Breast epithelium (tissue), 4 donors: ENCODE measurements around the gene FAIM2. TPM values are rescaled to one million over a fixed set of nuclear protein-coding genes. Genes with fewer than 3 reads are reported as not detected.

ENCODE experiments used
- DNase-seq, 2 donors: peaks; one replicate each; pipeline ENCODE4 v3.0.0-alpha.2; 2019; ENCODE audit warnings: low spot score in 2 of 2
- H3K27ac ChIP-seq, 2 donors: fragments of 200-600 bp; sonication (generic) in 1 of 2; one replicate each; pipeline ENCODE4 v1.5.1; 2016 to 2019; ENCODE audit warnings: mild to moderate bottlenecking in 1 of 2
- H3K27me3 ChIP-seq, 2 donors: fragments of 200-600 bp; sonication (generic) in 1 of 2; one replicate each; pipeline versions ENCODE4 v1.5.1 to v1.6.0; 2017 to 2019; ENCODE audit warnings: control low read depth in 1 of 2, mild to moderate bottlenecking in 1 of 2
- H3K36me3 ChIP-seq: fragments of 200-600 bp; one replicate; pipeline ENCODE4 v1.5.1; 2019
- H3K4me1 ChIP-seq, 2 donors: fragments of 200-600 bp; sonication (generic); one replicate each; pipeline ENCODE4 v1.5.1; 2016 to 2019; ENCODE audit warnings: control low read depth in 1 of 2
- H3K4me3 ChIP-seq, 3 donors: fragments of 200-600 bp; sonication (generic); 1 replicate in 2 of 3; 2 replicates in 1 of 3; pipeline ENCODE4 v1.5.1; 2016 to 2019; ENCODE audit warnings: mild to moderate bottlenecking in 3 of 3, moderate library complexity in 2 of 3
- H3K9me3 ChIP-seq, 2 donors: fragments of 200-600 bp; sonication (generic) in 1 of 2; one replicate each; pipeline ENCODE4 v1.5.1; 2016 to 2019; ENCODE audit warnings: control low read depth in 1 of 2
- CTCF ChIP-seq, 3 donors: fragments of 450-650 bp; IDR thresholded peaks; one replicate each; pipeline ENCODE4 v1.5.1; 2016 to 2017; ENCODE audit warnings: antibody characterized with exemption in 3 of 3, mild to moderate bottlenecking in 3 of 3, moderate library complexity in 3 of 3
- POLR2A ChIP-seq: fragments of 450-650 bp; IDR thresholded peaks from one replicate; pipeline ENCODE4 v1.6.1; 2016; ENCODE audit warnings: antibody characterized with exemption, mild to moderate bottlenecking, moderate library complexity
- POLR2AphosphoS5 ChIP-seq, 3 donors: sonication (generic); formaldehyde crosslinking; IDR thresholded peaks; one replicate each; pipeline ENCODE4 v1.6.1; 2017; ENCODE audit warnings: antibody characterized with exemption in 3 of 3
- intact Hi-C: fragments of 100-400 bp; cut with DNase I; formaldehyde crosslinking; loops from one replicate; pipeline ENCODE4 v1.15.1; 2023; ENCODE audit warnings: low total_unique reads
- total RNA-seq, 3 donors: library from RNA; depleted of rRNA; stranded (reverse); fragments of >200 nt; gene quantifications; one replicate each; pipeline ENCODE4 v1.1.0, GENCODE V29; 2016

FAIM2 gene
- total RNA-seq, 3 donors from 2014 or later = 0.64 to 1.9 (median 1.3) TPM

- intact Hi-C loops = no loop called here
- Histone ChIP-seq H3K36me3 (no peaks in the 10 kb centered on the region), H3K4me3 (no peak overlapping the region), H3K27ac (no peak overlapping the region), H3K27me3 (peaks cover 0 to 5% of the 10 kb centered on the region in 2 donors), H3K4me1 (no peaks in the 10 kb centered on the region), H3K9me3 (no peaks in the 10 kb centered on the region)
- DNase-seq = no peak
- no peak for TF ChIP-seq POLR2AphosphoS5 (IDR thresholded peaks at IDR 0.05)
- TF ChIP-seq CTCF (IDR thresholded peaks at IDR 0.05) = no peak
- TF ChIP-seq POLR2A = no peak
These were observed 2.1 kb upstream of the FAIM2 start for GRCh38 chr12:49905718-49906314.

GRCh38 chr12:49904601-49905000 lies 901 bp upstream of the FAIM2 start:
- no peak overlapping the region for H3K4me3 ChIP-seq
- no peaks in the 10 kb centered on the region for H3K36me3 ChIP-seq
- H3K4me1 ChIP-seq = no peaks in the 10 kb centered on the region
- no peak for TF ChIP-seq POLR2A
- TF ChIP-seq CTCF (IDR thresholded peaks at IDR 0.05) = no peak
- no peak for TF ChIP-seq POLR2AphosphoS5 (IDR thresholded peaks at IDR 0.05)
- H3K27me3 ChIP-seq = peaks cover 0 to 5% of the 10 kb centered on the region in 2 donors
- H3K27ac ChIP-seq = peak overlapping the region in 1 of 2 donors; percentile 74
- no peaks in the 10 kb centered on the region for H3K9me3 ChIP-seq
- no peak for DNase-seq
- intact Hi-C loops = no loop called here

DNA sequence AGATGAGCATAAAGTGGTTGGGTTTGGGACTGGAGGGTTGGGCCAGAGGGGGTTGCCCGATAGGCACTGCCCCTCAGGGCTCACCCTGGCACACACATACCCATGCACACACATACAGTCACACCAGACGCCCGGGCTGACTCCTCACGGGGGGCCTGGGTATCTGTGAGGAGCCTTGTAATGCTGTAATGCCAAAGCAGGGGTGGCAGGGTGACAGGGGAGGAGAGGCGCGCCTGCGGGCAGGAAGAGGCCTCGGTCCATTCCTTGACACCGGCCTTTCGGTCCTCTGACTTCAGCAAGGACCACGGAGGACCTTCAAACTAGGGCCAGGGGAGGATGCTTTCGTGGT lies 375 bp downstream of the FAIM2 start:
- no peak for DNase-seq

DNA sequence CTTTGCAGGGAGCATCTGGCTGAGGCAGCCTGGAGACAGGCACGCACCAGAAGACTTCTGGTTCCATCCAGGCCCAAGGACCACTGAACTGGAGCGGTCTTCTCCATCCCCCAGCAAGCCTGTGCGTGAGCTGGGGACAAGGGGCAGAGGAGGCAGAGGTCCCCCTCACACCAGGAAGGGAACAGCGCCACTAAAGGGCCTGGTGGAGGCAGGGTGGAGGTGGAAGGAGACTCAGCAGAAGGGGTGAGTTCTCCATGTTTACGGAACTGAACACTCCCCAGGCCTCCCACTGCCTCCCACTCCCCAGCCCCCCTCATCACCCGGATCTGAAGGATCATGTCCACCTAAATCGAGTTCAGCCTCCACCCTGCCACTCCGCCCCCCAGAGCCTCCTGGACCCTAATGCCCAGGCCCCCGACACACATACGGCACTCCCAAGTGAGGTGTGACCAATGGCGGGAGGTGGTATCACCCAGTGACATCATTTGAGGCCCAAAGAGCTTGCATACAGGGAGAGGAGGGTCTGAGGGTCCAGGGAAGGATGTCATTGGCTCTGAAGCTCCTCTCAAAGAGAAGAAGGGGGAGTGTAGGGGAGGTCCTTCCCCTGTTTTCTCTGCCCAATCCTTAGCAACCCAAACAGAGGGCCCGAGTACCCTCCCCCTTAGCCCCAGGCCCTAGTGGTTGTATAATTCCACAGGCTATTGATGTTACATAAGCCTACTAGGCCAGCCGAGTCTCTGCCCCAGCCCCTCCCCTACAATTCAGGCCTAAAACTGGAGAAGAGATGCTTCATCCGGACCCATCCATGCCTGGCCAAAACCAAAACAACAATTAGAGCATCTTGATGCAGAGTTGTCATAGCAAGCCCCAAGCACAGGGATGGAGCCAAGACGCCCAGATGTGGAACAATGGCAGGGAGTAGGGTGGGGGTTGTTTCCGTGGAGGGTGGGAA lies 1.0 kb downstream of the FAIM2 start:
- DNase-seq = no peak

More for the DNA sequence above, 375 bp downstream of the FAIM2 start:
- Histone ChIP-seq H3K36me3 (no peaks in the 10 kb centered on the region), H3K27ac (peak overlapping the region in 1 of 2 donors; percentile 74), H3K27me3 (peaks cover 0 to 5% of the 10 kb centered on the region in 2 donors), H3K4me3 (peak overlapping the region in 2 of 3 donors; percentile 49 to 72), H3K9me3 (no peaks in the 10 kb centered on the region), H3K4me1 (no peaks in the 10 kb centered on the region)
- intact Hi-C loops = no loop called here
- TF ChIP-seq CTCF (IDR thresholded peaks at IDR 0.05) (no peak), POLR2AphosphoS5 (IDR thresholded peaks at IDR 0.05) (no peak), POLR2A (no peak)

More for the DNA sequence above, 1.0 kb downstream of the FAIM2 start:
- Histone ChIP-seq H3K9me3 (no peaks in the 10 kb centered on the region), H3K36me3 (no peaks in the 10 kb centered on the region), H3K27me3 (peaks cover 0 to 5% of the 10 kb centered on the region in 2 donors), H3K27ac (no peak overlapping the region), H3K4me1 (no peaks in the 10 kb centered on the region), H3K4me3 (no peak overlapping the region)
- TF ChIP-seq CTCF (IDR thresholded peaks at IDR 0.05) = no peak
- no peak for TF ChIP-seq POLR2AphosphoS5 (IDR thresholded peaks at IDR 0.05)
- TF ChIP-seq POLR2A = no peak
- intact Hi-C loops = no loop called here
